Endothelial cell of umbilical vein (primary cell): Measurements from ENCODE around the gene KCNJ6. TPM values are rescaled to one million over a fixed set of nuclear protein-coding genes. Genes with fewer than 3 reads are reported as not detected.

ENCODE experiments used
- BruUV-seq: library from RNA; stranded (reverse); fragments of 400-500 nt; replicated peaks from 2 replicates; lab custom pipeline; 2021; lab: Mats Ljungman, UMichigan
- CTCF ChIA-PET: fragments of 300-600, 350-600 bp; sonication (Branson Sonifier 250); formaldehyde crosslinking; loops from one replicate; lab custom pipeline; 2021; ENCODE audit warnings: antibody characterized with exemption, inconsistent platforms; lab: Charles Lee
- POLR2A ChIA-PET: fragments of 300-600, 350-600 bp; sonication (Branson Sonifier 250); formaldehyde crosslinking; loops from one replicate; lab custom pipeline; 2021; ENCODE audit warnings: antibody characterized with exemption, inconsistent platforms; lab: Charles Lee
- DNase-seq: peaks from one replicate; pipeline ENCODE4 v3.0.0-alpha.2; 2011; ENCODE audit warnings: low read depth, low spot score
- FAIRE-seq: peaks from 2 replicates; lab custom pipeline; 2011; peaks lifted over from hg19 to GRCh38; lab: Jason Lieb, UNC
- H2AFZ ChIP-seq: 2 replicates; pipeline ENCODE4 v1.6.0; 2012; ENCODE audit warnings: low read depth, low read length, control low read depth, inconsistent platforms
- H3K27ac ChIP-seq: 2 replicates; pipeline ENCODE4 v1.5.1; 2011; ENCODE audit warnings: low read depth, mild to moderate bottlenecking, control low read depth, low read length, moderate library complexity; ENCODE audit not compliant: insufficient read depth
- H3K27me3 ChIP-seq, 2 experiments: 2 replicates each; pipeline versions ENCODE4 v1.6.0 to v1.6.1; 2011; ENCODE audit warnings: low read length in 2 of 2, mixed read lengths in 1 of 2; ENCODE audit not compliant: control insufficient read depth in 2 of 2, insufficient read depth in 2 of 2
- H3K36me3 ChIP-seq, 2 experiments: 2 replicates in 1 of 2; 3 replicates in 1 of 2; pipeline ENCODE4 v1.5.1; 2011; ENCODE audit warnings: low read length in 2 of 2, mild to moderate bottlenecking in 1 of 2, moderate library complexity in 1 of 2; ENCODE audit not compliant: control insufficient read depth in 2 of 2, insufficient read depth in 2 of 2; ENCODE audit errors: extremely low read depth in 1 of 2
- H3K4me1 ChIP-seq: 3 replicates; pipeline ENCODE4 v1.5.1; 2011; ENCODE audit warnings: mild to moderate bottlenecking, low read length; ENCODE audit not compliant: control insufficient read depth, insufficient read depth; ENCODE audit errors: extremely low read depth
- H3K4me2 ChIP-seq: 2 replicates; pipeline ENCODE4 v1.6.1; 2011; ENCODE audit warnings: low read length, control low read depth, mixed read lengths; ENCODE audit not compliant: insufficient read depth
- H3K4me3 ChIP-seq, 3 experiments: fragments of 200-600 bp in 1 of 3; sonication (generic), shearing (Covaris generic) in 1 of 3; replicated peaks in 1 of 3; 2 replicates each; pipeline ENCODE4 v1.5.1; 2011 to 2016; ENCODE audit warnings: control low read depth in 3 of 3, low read length in 3 of 3, mild to moderate bottlenecking in 2 of 3, inconsistent platforms in 1 of 3, low read depth in 1 of 3, moderate library complexity in 1 of 3; ENCODE audit not compliant: insufficient read depth in 1 of 3
- H3K79me2 ChIP-seq: 2 replicates; pipeline ENCODE4 v1.6.0; 2012; ENCODE audit warnings: low read length, inconsistent platforms; ENCODE audit not compliant: control insufficient read depth, insufficient read depth
- H3K9ac ChIP-seq: replicated peaks from 2 replicates; pipeline ENCODE3; 2011; ENCODE audit warnings: low read length, control low read depth; ENCODE audit not compliant: insufficient read depth; ENCODE audit errors: extremely low read depth
- H3K9me1 ChIP-seq: replicated peaks from 3 replicates; pipeline ENCODE4 v1.6.0; 2011; ENCODE audit warnings: mild to moderate bottlenecking, low read length; ENCODE audit not compliant: control insufficient read depth, insufficient read depth; ENCODE audit errors: extremely low read depth
- H3K9me3 ChIP-seq: replicated peaks from 2 replicates; pipeline ENCODE4 v1.5.1; 2012; ENCODE audit warnings: low read length, inconsistent platforms; ENCODE audit not compliant: control insufficient read depth, insufficient read depth
- H4K20me1 ChIP-seq: replicated peaks from 2 replicates; pipeline ENCODE3; 2011; ENCODE audit warnings: mild to moderate bottlenecking, low read length; ENCODE audit not compliant: control insufficient read depth, insufficient read depth; ENCODE audit errors: extremely low read depth
- EZH2 ChIP-seq: IDR thresholded peaks from 2 replicates; pipeline ENCODE4 v1.6.1; 2012; ENCODE audit warnings: borderline replicate concordance, low read depth, mild to moderate bottlenecking, moderate library complexity, low read length, inconsistent platforms; ENCODE audit not compliant: severe bottlenecking
- GATA2 ChIP-seq: IDR thresholded peaks from 2 replicates; pipeline ENCODE4 v1.7.0; 2011; ENCODE audit warnings: low read depth, mild to moderate bottlenecking, moderate library complexity, mixed read lengths, low read length; ENCODE audit not compliant: insufficient read length, insufficient read depth
- MYC ChIP-seq: IDR thresholded peaks from one replicate; pipeline ENCODE4 v1.6.1; 2011; ENCODE audit warnings: mild to moderate bottlenecking, low read depth, low read length
- POLR2A ChIP-seq: IDR thresholded peaks from 2 replicates; pipeline ENCODE4 v1.6.1; 2012; ENCODE audit warnings: low read depth, mild to moderate bottlenecking, control low read depth, low read length
- dilution Hi-C: fragments of 300-500 bp; cut with MboI; formaldehyde crosslinking; loops from one replicate; pipeline ENCODE4 v1.15.0; 2019; ENCODE audit warnings: low sequenced_read_pairs; ENCODE audit not compliant: extremely low pct_ligation_motif_present
- intact Hi-C: fragments of 100-400 bp; cut with micrococcal nuclease; formaldehyde crosslinking; loops from one replicate; pipeline ENCODE4 v1.10.0; 2022
- polyA plus RNA-seq, 4 experiments: library from polyadenylated mRNA; depleted of rRNA in 3 of 4; stranded (reverse) in 3 of 4; unstranded in 1 of 4; fragments of >200 nt; gene quantifications; 2 replicates each; pipeline versions ENCODE4 v1.2.1 to v1.2.3, GENCODE V29; 2011 to 2012; ENCODE audit warnings: missing spikeins in 1 of 4
- total RNA-seq: library from RNA; stranded (reverse); gene quantifications from 2 replicates; pipeline ENCODE4 v1.2.3, GENCODE V29; 2021
- TF ChIP-seq, protein P1 (sequence below), 2 donors: IDR thresholded peaks; 1 replicate in 1 of 2; 2 replicates in 1 of 2; pipeline ENCODE4 v1.5.1; 2011; ENCODE audit warnings: low read length in 2 of 2, mild to moderate bottlenecking in 2 of 2, moderate library complexity in 2 of 2, control low read depth in 1 of 2, inconsistent platforms in 1 of 2, low read depth in 1 of 2; ENCODE audit not compliant: insufficient read depth in 1 of 2; ENCODE audit errors: extremely low read depth in 1 of 2

Gene KCNJ6
- total and polyA plus RNA-seq, 2 donors (not counting 3 experiments of a cell fraction or from before 2014, with no cell fraction given): not detected

DNA sequence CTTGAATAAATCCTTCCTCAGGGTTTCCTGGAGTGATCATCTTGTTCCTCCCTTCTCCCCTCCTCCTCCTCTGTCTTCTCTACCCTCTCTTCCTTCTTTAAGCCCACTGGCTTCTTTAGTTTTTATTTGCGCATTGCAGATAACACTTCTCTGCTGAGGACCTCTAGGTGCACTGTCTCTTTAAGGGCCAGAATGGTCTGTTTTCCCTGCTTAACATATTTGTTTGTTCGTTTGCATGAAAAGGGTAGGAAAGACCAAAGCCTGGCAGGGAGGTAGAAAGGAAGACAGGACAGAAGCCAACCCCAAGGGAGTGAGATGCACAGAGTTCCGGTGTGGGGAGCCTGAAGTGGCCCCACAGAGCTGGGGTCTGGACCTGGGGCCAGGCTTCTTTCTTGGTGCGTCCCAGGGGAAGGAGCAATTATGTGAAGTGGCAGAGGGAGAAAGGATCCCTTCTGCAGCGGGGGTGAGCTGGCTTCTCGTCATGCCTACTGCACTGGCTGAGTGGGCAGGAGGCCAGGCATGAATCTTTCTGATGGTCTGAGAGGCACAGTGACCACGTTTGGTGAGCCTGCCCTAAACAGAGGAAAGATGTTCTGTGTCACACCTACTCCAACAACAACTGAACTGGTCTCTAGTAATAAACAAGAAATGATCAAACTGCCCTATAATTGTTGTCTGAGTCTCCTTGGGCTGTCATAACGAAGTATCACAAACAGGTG lies 232.7 kb downstream of the KCNJ6 start:
- DNase-seq (no peak), FAIRE-seq (no peak)
- no peak overlapping the region for H2AFZ ChIP-seq
- no TSS peak for BruUV-seq
- no peaks in the 10 kb centered on the region for H3K9me3 ChIP-seq
- dilution Hi-C loops (no loop called here), intact Hi-C loops (no loop called here)
- H4K20me1 ChIP-seq: no peaks in the 10 kb centered on the region
- no peaks in the 10 kb centered on the region for H3K36me3 ChIP-seq
- H3K4me2 ChIP-seq: no peak overlapping the region
- ChIA-PET POLR2A (no interaction called here), CTCF (interaction anchor here (1.0 kb wide), 1 partner anchor 189 kb away, joined by 3 read pairs; no protein-coding TSS in a partner anchor)
- TF ChIP-seq POLR2A (no peak), MYC (no peak), EZH2 (no peak), GATA2 (no peak)
- TF ChIP-seq, protein P1, sequence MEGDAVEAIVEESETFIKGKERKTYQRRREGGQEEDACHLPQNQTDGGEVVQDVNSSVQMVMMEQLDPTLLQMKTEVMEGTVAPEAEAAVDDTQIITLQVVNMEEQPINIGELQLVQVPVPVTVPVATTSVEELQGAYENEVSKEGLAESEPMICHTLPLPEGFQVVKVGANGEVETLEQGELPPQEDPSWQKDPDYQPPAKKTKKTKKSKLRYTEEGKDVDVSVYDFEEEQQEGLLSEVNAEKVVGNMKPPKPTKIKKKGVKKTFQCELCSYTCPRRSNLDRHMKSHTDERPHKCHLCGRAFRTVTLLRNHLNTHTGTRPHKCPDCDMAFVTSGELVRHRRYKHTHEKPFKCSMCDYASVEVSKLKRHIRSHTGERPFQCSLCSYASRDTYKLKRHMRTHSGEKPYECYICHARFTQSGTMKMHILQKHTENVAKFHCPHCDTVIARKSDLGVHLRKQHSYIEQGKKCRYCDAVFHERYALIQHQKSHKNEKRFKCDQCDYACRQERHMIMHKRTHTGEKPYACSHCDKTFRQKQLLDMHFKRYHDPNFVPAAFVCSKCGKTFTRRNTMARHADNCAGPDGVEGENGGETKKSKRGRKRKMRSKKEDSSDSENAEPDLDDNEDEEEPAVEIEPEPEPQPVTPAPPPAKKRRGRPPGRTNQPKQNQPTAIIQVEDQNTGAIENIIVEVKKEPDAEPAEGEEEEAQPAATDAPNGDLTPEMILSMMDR (IDR thresholded peaks at IDR 0.05; ENCODE audit: extremely low read depth in 1 of 2, insufficient read depth in 1 of 2, low read depth in 1 of 2, low read length in 2 of 2): no peak
- no peak overlapping the region for H3K4me3 ChIP-seq
- H3K79me2 ChIP-seq: no peaks in the 10 kb centered on the region
- H3K9me1 ChIP-seq: no peaks in the 10 kb centered on the region
- H3K9ac ChIP-seq: no peak overlapping the region
- peaks cover 6 to 15% of the 10 kb centered on the region in 2 experiments for H3K27me3 ChIP-seq
- H3K4me1 ChIP-seq: no peaks in the 10 kb centered on the region
- H3K27ac ChIP-seq: no peak overlapping the region
